Uterus (tissue), 2 donors: ENCODE data around the gene FHIT.

Source experiments
- POLR2A ChIP-seq, 2 donors: fragments of 450-650 bp; IDR thresholded peaks; one replicate each; pipeline ENCODE4 v1.6.1; 2016; ENCODE audit warnings: antibody characterized with exemption in 2 of 2, mild to moderate bottlenecking in 1 of 2, moderate library complexity in 1 of 2
- TF ChIP-seq, protein P1 (sequence below), 4 experiments: fragments of 200-600 bp in 2 of 4; fragments of 450-650 bp in 2 of 4; sonication (generic) in 2 of 4; IDR thresholded peaks; one replicate each; pipeline ENCODE4 v1.5.1; 2016 to 2019; ENCODE audit warnings: antibody characterized with exemption in 4 of 4, mild to moderate bottlenecking in 2 of 4, moderate library complexity in 1 of 4

- TF ChIP-seq, protein P1, sequence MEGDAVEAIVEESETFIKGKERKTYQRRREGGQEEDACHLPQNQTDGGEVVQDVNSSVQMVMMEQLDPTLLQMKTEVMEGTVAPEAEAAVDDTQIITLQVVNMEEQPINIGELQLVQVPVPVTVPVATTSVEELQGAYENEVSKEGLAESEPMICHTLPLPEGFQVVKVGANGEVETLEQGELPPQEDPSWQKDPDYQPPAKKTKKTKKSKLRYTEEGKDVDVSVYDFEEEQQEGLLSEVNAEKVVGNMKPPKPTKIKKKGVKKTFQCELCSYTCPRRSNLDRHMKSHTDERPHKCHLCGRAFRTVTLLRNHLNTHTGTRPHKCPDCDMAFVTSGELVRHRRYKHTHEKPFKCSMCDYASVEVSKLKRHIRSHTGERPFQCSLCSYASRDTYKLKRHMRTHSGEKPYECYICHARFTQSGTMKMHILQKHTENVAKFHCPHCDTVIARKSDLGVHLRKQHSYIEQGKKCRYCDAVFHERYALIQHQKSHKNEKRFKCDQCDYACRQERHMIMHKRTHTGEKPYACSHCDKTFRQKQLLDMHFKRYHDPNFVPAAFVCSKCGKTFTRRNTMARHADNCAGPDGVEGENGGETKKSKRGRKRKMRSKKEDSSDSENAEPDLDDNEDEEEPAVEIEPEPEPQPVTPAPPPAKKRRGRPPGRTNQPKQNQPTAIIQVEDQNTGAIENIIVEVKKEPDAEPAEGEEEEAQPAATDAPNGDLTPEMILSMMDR (IDR thresholded peaks at IDR 0.05): no peak
- TF ChIP-seq POLR2A (IDR thresholded peaks at IDR 0.05): no peak
Measured at GRCh38 chr3:60316121-60316797, 935.0 kb downstream of the FHIT start.
